ENCODE measurements around the gene ZNF662. TPM values are rescaled to one million over a fixed set of nuclear protein-coding genes. Genes with fewer than 3 reads are reported as not detected.

Gene ZNF662
- total RNA-seq, 1 experiment from 2014 or later = not detected

DNA sequence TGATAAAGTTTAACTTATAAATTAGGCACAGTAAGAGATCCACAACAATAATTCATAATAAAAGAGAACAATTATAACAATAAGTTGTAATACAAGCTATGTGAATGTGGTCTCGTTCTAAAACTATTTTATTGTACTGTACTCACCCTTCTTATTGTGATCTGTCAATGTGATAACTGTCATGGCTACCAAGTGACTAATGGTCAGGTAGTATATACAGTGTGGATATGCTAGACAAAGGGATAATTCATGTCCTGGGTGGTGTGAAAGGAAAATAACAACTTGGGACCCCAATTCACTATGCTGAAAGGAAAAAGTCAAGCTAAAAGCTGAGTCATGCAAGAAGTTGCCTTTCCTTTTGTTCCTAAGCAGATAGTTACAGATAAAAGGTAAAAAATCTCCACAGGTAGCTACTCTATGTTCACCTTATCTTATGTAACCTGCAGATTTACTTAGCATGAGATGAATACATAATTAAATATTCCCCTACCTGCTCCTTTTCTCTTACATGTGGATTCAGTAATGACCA, 19.6 kb upstream of the ZNF662 start:
- DNase-seq (ENCODE audit: low spot score) = no peak

DNA sequence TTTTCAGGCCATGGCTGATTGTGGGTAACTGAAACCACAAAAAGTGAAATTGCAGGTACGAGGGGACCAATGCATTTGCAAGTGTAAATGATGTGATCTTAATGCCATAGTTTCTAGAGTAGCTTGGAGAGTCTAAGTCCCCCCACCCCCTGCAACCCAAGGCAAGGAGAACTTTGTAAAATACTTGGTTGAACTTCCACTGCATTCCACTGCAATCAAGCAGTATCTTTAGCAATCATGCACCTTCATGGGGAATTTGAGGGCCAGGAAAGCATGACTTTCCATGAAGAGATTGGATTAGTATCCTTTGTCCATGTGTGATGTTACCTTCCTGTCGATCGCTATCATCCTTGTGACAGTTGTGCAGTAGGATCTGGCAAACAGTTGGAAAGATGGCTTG, 18.9 kb upstream of the ZNF662 start:
- no peak for DNase-seq (ENCODE audit: low spot score)

DNA sequence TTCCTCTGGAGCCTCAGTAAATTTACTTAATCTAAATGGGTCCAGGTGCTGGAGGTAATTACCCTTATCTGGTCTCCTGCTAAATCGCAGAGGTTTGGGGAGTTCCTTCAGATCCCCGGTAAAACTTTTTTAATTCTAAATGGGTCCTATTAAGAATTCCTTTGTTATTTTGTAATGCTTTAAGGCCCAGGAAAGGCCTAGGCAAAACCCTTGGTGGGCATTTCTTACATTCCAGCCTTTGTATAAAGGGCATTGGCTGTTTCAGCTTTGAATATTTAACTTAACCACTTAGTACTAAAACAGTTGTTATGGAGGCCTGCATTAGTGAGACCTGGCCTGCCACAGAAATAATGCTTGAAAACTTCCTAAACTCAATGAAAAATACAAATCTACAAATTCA, 14.9 kb upstream of the ZNF662 start:
- DNase-seq (ENCODE audit: low spot score) = no peak

DNA sequence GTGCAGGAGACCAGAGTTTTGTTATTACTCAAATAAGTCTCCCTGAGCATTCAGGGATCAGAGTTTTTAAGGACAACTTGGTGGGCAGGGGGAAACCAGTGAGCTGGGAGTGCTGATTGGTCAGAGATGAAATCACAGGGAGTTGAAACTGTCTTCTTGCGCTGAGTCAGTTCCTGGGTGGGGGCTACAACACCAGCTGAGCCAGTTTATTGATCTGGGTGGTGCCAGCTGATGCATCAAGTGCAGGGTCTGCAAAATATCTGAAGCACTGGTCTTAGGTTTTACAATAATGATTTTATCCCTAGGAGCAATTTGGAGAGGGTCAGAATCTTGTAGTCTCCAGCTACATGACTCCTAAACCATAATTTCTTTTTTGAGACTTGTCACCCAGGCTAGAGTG, 13.8 kb upstream of the ZNF662 start:
- DNase-seq (ENCODE audit: low spot score) = no peak

GRCh38 chr3:42892807-42893206, 13.1 kb upstream of the ZNF662 start:
- no peak for DNase-seq (ENCODE audit: low spot score)

- no peak for DNase-seq (ENCODE audit: low spot score)
These were observed 11.0 kb upstream of the ZNF662 start for GRCh38 chr3:42894698-42895579.

- no peak for DNase-seq (ENCODE audit: low spot score)
These were observed 10.4 kb upstream of the ZNF662 start for GRCh38 chr3:42895580-42895868.

DNA sequence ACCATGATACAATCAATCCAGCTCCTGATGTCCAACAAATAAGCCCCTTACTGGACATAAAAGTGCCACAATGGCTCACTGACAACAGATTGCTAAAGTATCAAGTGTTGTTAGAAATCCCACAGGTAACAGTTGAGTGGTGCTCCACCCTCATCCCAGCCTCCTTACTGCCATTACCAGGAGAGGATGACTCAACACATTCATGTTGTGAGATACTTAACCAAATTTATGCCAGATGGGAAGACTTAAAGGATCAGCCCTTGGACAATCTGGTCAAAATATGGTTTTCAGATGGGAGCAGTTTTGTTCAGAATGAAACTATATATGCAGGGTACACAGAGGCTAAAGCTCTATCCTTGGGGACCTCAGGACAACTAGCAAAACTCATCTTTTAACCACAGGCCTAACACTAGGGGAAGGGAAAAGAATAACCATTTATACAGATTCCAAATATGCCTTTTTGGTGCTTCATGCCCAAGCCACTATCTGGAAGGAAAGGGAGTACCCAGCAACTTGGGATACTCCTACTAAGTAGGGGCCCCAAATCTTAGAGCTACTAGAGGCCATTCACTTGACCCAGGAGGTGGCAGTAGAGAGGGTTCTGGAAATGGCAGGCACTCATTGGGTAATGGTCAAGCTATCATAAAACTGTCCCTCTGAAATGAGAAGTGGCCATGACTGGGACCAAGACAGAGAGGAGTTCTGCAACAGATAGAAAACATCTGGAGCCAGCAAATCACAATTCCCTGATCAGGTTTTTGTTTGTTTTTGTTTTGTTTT, 6.9 kb upstream of the ZNF662 start:
- DNase-seq (ENCODE audit: low spot score) = no peak

- DNase-seq (ENCODE audit: low spot score) = no peak
These were observed 5.5 kb upstream of the ZNF662 start for GRCh38 chr3:42900226-42901072.

DNA sequence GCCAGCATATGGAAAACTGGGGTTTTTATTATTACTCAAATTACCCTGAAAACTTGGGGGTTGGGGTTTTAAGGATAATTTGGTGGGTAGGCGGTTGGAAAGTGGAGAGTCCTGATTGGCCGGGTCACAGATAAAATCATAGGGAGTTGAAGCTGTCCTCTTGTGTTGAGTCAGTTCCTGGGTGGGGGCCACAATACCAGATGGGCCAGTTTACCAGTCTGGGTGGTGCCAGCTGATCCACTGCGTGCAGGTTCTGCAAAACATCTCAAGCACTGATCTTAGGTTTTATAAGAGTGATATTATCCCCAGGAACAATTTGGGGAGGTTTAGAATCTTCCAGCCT, 4.9 kb upstream of the ZNF662 start:
- no peak for DNase-seq (ENCODE audit: low spot score)

- DNase-seq (ENCODE audit: low spot score) = no peak
These were observed 3.7 kb upstream of the ZNF662 start for GRCh38 chr3:42902257-42902656.

GRCh38 chr3:42904076-42904475, 1.9 kb upstream of the ZNF662 start:
- DNase-seq (ENCODE audit: low spot score) = no peak

DNA sequence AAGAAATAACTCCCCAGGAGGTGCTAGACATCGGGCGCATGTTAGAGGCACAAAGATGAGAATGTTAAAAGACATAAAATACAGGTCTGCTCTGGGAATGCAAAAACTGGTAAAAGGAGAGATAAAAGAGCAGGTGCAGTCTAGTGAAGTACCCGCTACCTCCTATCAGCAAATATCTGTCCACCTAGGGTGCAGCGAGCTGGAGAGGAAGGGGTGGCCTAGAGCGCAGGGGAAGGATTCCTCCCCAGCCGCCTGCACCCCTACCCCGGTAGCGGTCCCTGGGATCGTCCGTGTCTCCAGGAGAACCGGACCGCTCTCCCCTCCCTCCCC, 237 bp upstream of the ZNF662 start:
- no peak for DNase-seq (ENCODE audit: low spot score)

DNA sequence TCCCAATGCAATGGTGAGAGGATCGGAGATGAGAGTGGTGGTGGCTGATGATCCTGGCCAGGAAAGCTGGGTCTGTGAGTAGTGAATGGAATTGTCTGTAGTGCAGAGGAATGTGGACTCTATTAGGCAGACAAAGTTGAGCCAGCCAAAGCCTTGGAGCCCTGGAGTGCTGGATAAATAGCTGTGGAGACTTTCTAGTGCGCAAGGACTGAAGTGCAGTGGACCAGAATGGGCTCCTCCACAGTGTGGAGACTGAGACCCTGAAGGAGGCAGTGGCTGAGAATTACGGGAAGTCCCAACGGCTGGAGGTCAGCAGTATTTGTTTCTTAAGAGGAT, 874 bp downstream of the ZNF662 start:
- DNase-seq (ENCODE audit: low spot score) = no peak

DNA sequence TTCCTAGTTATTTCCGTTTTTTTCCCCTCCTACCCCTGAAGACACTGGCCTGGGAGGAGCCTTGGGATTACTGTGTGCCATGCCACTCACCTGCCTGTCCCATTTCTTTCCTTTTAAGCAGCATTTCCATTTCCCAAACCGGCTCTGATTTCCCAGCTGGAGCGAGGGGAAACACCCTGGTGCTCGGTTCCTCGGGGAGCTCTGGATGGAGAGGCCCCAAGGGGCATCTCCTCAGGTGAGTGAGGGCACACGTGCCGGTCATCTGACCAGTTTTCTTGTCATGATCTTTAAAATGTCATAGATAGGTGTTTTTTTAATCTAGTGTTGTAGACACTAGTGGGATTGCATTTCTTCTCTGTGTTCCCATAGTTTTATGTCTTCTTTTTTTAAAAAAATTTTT, 2.7 kb downstream of the ZNF662 start:
- DNase-seq (ENCODE audit: low spot score) = no peak

DNA sequence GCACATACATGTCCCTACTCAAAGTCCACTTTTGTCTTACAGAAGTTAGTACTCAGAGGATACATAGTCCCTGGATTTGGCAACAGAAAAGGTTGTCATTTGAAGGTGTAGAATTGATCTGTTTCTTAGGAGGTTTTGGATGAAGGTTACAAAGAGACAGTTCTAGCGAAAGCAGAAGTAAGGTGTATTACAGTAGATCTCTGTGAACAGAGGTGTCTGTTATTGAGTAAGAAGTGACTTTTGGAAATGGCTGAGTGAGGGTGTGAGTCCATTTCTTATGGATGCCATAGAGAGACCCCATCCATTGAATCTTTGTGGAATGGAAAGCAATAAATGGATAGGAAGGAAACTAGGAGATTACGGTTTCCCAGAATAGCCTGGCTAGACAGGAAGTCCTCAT, 5.6 kb downstream of the ZNF662 start:
- DNase-seq (ENCODE audit: low spot score) = no peak

GRCh38 chr3:42914771-42915515, 9.0 kb downstream of the ZNF662 start:
- no peak for DNase-seq (ENCODE audit: low spot score)

- no peak for DNase-seq (ENCODE audit: low spot score)
These were observed 17.7 kb downstream of the ZNF662 start for GRCh38 chr3:42923606-42924005.

DNA sequence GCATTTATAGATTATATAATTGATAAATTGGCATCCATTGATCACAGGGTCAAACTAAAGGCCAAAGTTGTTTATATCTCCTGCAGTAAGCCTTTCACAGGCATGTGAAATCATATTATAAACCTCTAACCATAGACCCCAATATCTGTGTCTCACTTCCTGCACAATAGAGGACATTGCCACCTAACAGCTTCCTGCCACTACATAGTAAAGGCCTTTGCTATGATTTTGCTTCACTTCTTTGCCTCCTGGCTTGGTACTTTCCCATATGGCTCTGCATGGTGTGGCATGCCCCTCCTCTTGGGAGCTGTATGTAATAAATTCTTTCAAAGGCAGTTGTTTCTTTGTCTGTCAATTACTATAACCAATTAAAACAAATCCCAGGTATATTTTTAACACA, 20.4 kb downstream of the ZNF662 start:
- no peak for DNase-seq (ENCODE audit: low spot score)

DNA sequence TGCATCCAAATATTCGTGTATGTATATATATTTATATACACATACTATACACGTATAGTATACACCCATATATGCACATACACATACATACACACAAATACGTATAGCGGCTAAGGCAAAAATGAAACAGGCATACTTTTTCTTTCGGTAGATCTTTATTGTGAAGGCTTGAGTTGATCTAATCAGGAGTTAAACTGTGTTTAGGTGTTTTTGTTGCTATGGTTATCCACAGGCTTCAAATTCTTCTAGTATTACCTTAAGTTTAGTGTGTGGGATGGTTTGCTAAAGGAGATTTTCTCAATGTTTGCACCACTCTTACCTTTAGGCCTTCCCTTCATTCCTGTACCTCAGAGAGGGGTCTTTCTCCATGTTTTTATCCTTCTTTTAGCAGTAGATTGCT, 28.2 kb downstream of the ZNF662 start:
- DNase-seq (ENCODE audit: low spot score) = no peak

- no peak for DNase-seq (ENCODE audit: low spot score)
These were observed 29.0 kb downstream of the ZNF662 start for GRCh38 chr3:42934910-42935309.

- no peak for DNase-seq (ENCODE audit: low spot score)
These were observed 29.5 kb downstream of the ZNF662 start for GRCh38 chr3:42935472-42935871.

Data from A172 (cell line).